Measurements from ENCODE around the gene COG2. TPM values are rescaled to one million over a fixed set of nuclear protein-coding genes. Genes with fewer than 3 reads are reported as not detected.

COG2 gene
- total RNA-seq, 1 experiment from 2014 or later = 51.0 TPM

GRCh38 chr1:230636575-230637148 is 5.6 kb upstream of the COG2 start:
- Histone ChIP-seq H3K9ac (ENCODE audit: low read length) (no peak overlapping the region), H2AFZ (ENCODE audit: low read length) (no peak overlapping the region), H3K9me2 (replicated peaks; ENCODE audit: low read length) (no peaks in the 10 kb centered on the region), H3K4me2 (ENCODE audit: low read length) (no peak overlapping the region), H3K27ac (ENCODE audit: low read length) (no peak overlapping the region), H3K4me1 (ENCODE audit: insufficient read depth, low read length) (0 out of 2 replicates have a peak, but pooled peaks cover 6% of the 10 kb centered on the region), H3K4me3 (ENCODE audit: low read length) (no peak overlapping the region), H3K79me2 (ENCODE audit: low read length) (no peaks in the 10 kb centered on the region), H3F3A (ENCODE audit: low read length, unreplicated experiment) (no peaks in the 10 kb centered on the region), H3K36me3 (ENCODE audit: low read depth, low read length) (no peaks in the 10 kb centered on the region), H3K27me3 (ENCODE audit: low read length) (peaks cover 41% of the 10 kb centered on the region), H3K9me3 (ENCODE audit: low read length) (no peaks in the 10 kb centered on the region), H4K20me1 (ENCODE audit: low read length) (no peaks in the 10 kb centered on the region)
- no peak for ATAC-seq
- ChIA-PET POLR2A (ENCODE audit: unreplicated experiment) (no interaction called here), CTCF (no interaction called here)
- no TSS peak for BruUV-seq (replicated peaks)
- intact Hi-C loops (cut with micrococcal nuclease) = no loop called here
- no peak for TF ChIP-seq EZH2 (IDR thresholded peaks at IDR 0.05; ENCODE audit: low read length, unreplicated experiment)
- no peak for TF ChIP-seq CTCF (conservative IDR thresholded peaks at IDR 0.05; ENCODE audit: low read depth, low read length)
- TF ChIP-seq EZH2phosphoT487 (IDR thresholded peaks at IDR 0.05; ENCODE audit: borderline replicate concordance, low read length) = no peak
- DNase-seq = no peak

GRCh38 chr1:230639714-230640209 is 2.5 kb upstream of the COG2 start:
- Histone ChIP-seq H3F3A (ENCODE audit: low read length, unreplicated experiment) (no peaks in the 10 kb centered on the region), H3K27ac (ENCODE audit: low read length) (no peak overlapping the region), H3K9me3 (ENCODE audit: low read length) (no peaks in the 10 kb centered on the region), H2AFZ (ENCODE audit: low read length) (no peak overlapping the region), H3K9me2 (replicated peaks; ENCODE audit: low read length) (no peaks in the 10 kb centered on the region), H3K4me2 (ENCODE audit: low read length) (no peak overlapping the region), H3K79me2 (ENCODE audit: low read length) (peaks cover 23% of the 10 kb centered on the region), H3K36me3 (ENCODE audit: low read depth, low read length) (no peaks in the 10 kb centered on the region), H3K4me1 (ENCODE audit: insufficient read depth, low read length) (peaks cover 25% of the 10 kb centered on the region), H3K9ac (ENCODE audit: low read length) (no peak overlapping the region), H4K20me1 (ENCODE audit: low read length) (peaks cover 18% of the 10 kb centered on the region), H3K4me3 (ENCODE audit: low read length) (no peak overlapping the region), H3K27me3 (ENCODE audit: low read length) (peaks cover 41% of the 10 kb centered on the region)
- ChIA-PET POLR2A (ENCODE audit: unreplicated experiment) (no interaction called here), CTCF (no interaction called here)
- DNase-seq (no peak), ATAC-seq (no peak)
- TF ChIP-seq EZH2phosphoT487 (IDR thresholded peaks at IDR 0.05; ENCODE audit: borderline replicate concordance, low read length) = no peak
- no peak for TF ChIP-seq CTCF (conservative IDR thresholded peaks at IDR 0.05; ENCODE audit: low read depth, low read length)
- TF ChIP-seq EZH2 (IDR thresholded peaks at IDR 0.05; ENCODE audit: low read length, unreplicated experiment) = no peak
- intact Hi-C loops (cut with micrococcal nuclease) = no loop called here
- no TSS peak for BruUV-seq (replicated peaks)

GRCh38 chr1:230641346-230641745 is 935 bp upstream of the COG2 start:
- DNase-seq = peak; percentile 60
- CTCF ChIA-PET = no interaction called here
- no TSS peak for BruUV-seq (replicated peaks)
- Histone ChIP-seq H2AFZ (ENCODE audit: low read length) (no peak overlapping the region), H3F3A (ENCODE audit: low read length, unreplicated experiment) (no peaks in the 10 kb centered on the region), H4K20me1 (ENCODE audit: low read length) (peaks cover 24% of the 10 kb centered on the region), H3K36me3 (ENCODE audit: low read depth, low read length) (peaks cover 3% of the 10 kb centered on the region; the same call in 1 of the 2 replicates), H3K4me3 (ENCODE audit: low read length) (no peak overlapping the region), H3K9ac (ENCODE audit: low read length) (no peak overlapping the region), H3K9me3 (ENCODE audit: low read length) (no peaks in the 10 kb centered on the region), H3K9me2 (replicated peaks; ENCODE audit: low read length) (no peaks in the 10 kb centered on the region), H3K27me3 (ENCODE audit: low read length) (peaks cover 41% of the 10 kb centered on the region), H3K27ac (ENCODE audit: low read length) (no peak overlapping the region), H3K4me1 (ENCODE audit: insufficient read depth, low read length) (peaks cover 25% of the 10 kb centered on the region), H3K4me2 (ENCODE audit: low read length) (0 out of 2 replicates have a peak overlapping the region, but pooled peaks have one; percentile 9), H3K79me2 (ENCODE audit: low read length) (peaks cover 39% of the 10 kb centered on the region)
- intact Hi-C loops (cut with micrococcal nuclease) = no loop called here
- ATAC-seq = no peak
- POLR2A ChIA-PET (ENCODE audit: unreplicated experiment) = interaction anchor here (0.9 kb wide), 1 partner anchor 9 kb away, joined by 5 read pairs; no protein-coding TSS in a partner anchor
- no peak for TF ChIP-seq EZH2phosphoT487 (IDR thresholded peaks at IDR 0.05; ENCODE audit: borderline replicate concordance, low read length)
- no peak for TF ChIP-seq CTCF (conservative IDR thresholded peaks at IDR 0.05; ENCODE audit: low read depth, low read length)
- TF ChIP-seq EZH2 (IDR thresholded peaks at IDR 0.05; ENCODE audit: low read length, unreplicated experiment) = no peak
